Measurements from ENCODE around the gene SLC43A2. TPM values are rescaled to one million over a fixed set of nuclear protein-coding genes. Genes with fewer than 3 reads are reported as not detected.

The SLC43A2 gene
- total and polyA plus RNA-seq, 4 donors: 0.63 to 7.9 (median 4.7) TPM

DNA sequence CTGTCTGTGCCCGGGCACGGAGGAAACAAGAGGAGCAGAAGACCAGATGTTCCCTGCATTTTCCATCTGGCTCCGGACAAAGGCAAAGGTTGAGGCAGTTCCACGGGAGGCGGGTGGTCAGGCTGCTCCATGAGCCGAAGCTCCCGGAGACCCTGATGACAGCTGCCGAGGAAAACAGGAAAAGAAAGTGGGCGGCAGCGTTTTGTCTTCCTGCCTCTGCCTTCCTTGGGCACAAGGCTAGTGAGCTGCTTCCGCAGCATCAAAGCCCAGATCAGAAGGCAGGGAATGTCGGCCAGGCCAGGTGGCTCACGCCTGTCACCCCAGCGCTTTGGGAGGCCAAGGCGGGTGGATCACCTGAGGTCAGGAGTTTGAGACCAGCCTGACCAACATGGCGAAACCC lies 16.2 kb downstream of the SLC43A2 start:
- H3K9ac ChIP-seq (ENCODE audit: low read depth in 1 of 2, low read length in 2 of 2): no peak overlapping the region
- H3K4me1 ChIP-seq (ENCODE audit: control insufficient read depth in 4 of 4, insufficient read depth in 4 of 4, low read length in 3 of 4): no peaks in the 10 kb centered on the region
- no peaks in the 10 kb centered on the region for H3K9me3 ChIP-seq (ENCODE audit: control insufficient read depth in 4 of 4, low read length in 3 of 4)
- 80% methylated on average over 16 of the region's 16 CpGs for WGBS
- TF ChIP-seq MAX (IDR thresholded peaks at IDR 0.05) (no peak), JUND (IDR thresholded peaks at IDR 0.05) (no peak), TAF1 (conservative IDR thresholded peaks at IDR 0.05) (no peak), EGR1 (IDR thresholded peaks at IDR 0.05; ENCODE audit: low read depth in 2 of 2) (no peak), ZBTB33 (IDR thresholded peaks at IDR 0.05) (no peak), GABPA (IDR thresholded peaks at IDR 0.05 in 1 of 2, conservative IDR thresholded peaks at IDR 0.05 in 1 of 2) (no peak), FOXA1 (IDR thresholded peaks at IDR 0.05) (no peak), HNF4G (IDR thresholded peaks at IDR 0.05) (no peak), HNF4A (conservative IDR thresholded peaks at IDR 0.05) (no peak), RAD21 (IDR thresholded peaks at IDR 0.05) (no peak), FOXA2 (IDR thresholded peaks at IDR 0.05) (no peak), SP1 (IDR thresholded peaks at IDR 0.05) (no peak), NR2F2 (IDR thresholded peaks at IDR 0.05) (no peak), YY1 (IDR thresholded peaks at IDR 0.05) (no peak), RXRA (IDR thresholded peaks at IDR 0.05) (no peak)
- TF ChIP-seq, protein P1, sequence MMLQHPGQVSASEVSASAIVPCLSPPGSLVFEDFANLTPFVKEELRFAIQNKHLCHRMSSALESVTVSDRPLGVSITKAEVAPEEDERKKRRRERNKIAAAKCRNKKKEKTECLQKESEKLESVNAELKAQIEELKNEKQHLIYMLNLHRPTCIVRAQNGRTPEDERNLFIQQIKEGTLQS (IDR thresholded peaks at IDR 0.05): no peak
- TF ChIP-seq, protein P2, sequence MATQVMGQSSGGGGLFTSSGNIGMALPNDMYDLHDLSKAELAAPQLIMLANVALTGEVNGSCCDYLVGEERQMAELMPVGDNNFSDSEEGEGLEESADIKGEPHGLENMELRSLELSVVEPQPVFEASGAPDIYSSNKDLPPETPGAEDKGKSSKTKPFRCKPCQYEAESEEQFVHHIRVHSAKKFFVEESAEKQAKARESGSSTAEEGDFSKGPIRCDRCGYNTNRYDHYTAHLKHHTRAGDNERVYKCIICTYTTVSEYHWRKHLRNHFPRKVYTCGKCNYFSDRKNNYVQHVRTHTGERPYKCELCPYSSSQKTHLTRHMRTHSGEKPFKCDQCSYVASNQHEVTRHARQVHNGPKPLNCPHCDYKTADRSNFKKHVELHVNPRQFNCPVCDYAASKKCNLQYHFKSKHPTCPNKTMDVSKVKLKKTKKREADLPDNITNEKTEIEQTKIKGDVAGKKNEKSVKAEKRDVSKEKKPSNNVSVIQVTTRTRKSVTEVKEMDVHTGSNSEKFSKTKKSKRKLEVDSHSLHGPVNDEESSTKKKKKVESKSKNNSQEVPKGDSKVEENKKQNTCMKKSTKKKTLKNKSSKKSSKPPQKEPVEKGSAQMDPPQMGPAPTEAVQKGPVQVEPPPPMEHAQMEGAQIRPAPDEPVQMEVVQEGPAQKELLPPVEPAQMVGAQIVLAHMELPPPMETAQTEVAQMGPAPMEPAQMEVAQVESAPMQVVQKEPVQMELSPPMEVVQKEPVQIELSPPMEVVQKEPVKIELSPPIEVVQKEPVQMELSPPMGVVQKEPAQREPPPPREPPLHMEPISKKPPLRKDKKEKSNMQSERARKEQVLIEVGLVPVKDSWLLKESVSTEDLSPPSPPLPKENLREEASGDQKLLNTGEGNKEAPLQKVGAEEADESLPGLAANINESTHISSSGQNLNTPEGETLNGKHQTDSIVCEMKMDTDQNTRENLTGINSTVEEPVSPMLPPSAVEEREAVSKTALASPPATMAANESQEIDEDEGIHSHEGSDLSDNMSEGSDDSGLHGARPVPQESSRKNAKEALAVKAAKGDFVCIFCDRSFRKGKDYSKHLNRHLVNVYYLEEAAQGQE (IDR thresholded peaks at IDR 0.05): no peak
- TF ChIP-seq, protein P3, sequence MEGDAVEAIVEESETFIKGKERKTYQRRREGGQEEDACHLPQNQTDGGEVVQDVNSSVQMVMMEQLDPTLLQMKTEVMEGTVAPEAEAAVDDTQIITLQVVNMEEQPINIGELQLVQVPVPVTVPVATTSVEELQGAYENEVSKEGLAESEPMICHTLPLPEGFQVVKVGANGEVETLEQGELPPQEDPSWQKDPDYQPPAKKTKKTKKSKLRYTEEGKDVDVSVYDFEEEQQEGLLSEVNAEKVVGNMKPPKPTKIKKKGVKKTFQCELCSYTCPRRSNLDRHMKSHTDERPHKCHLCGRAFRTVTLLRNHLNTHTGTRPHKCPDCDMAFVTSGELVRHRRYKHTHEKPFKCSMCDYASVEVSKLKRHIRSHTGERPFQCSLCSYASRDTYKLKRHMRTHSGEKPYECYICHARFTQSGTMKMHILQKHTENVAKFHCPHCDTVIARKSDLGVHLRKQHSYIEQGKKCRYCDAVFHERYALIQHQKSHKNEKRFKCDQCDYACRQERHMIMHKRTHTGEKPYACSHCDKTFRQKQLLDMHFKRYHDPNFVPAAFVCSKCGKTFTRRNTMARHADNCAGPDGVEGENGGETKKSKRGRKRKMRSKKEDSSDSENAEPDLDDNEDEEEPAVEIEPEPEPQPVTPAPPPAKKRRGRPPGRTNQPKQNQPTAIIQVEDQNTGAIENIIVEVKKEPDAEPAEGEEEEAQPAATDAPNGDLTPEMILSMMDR (IDR thresholded peaks at IDR 0.05; ENCODE audit: low read depth, low read length, missing input control): no peak
- H3K27me3 ChIP-seq (ENCODE audit: control insufficient read depth in 4 of 4, insufficient read depth in 4 of 4, low read length in 3 of 4): no peaks in the 10 kb centered on the region
- no peak overlapping the region for H3K4me3 ChIP-seq (ENCODE audit: low read depth in 1 of 3, low read length in 3 of 3)
- H3K27ac ChIP-seq (ENCODE audit: low read depth in 1 of 2, low read length in 2 of 2): no peak overlapping the region
- DNase-seq (ENCODE audit: low spot score): no peak
- peaks cover 0 to 3% (median 0%) of the 10 kb centered on the region in 4 donors for H3K36me3 ChIP-seq (ENCODE audit: control insufficient read depth in 4 of 4, insufficient read depth in 3 of 4, low read depth in 1 of 4, low read length in 3 of 4)

Measured in liver (tissue), 9 donors.